Esophagus squamous epithelium (tissue), 5 donors: ENCODE measurements around the gene ORC3. TPM values are rescaled to one million over a fixed set of nuclear protein-coding genes. Genes with fewer than 3 reads are reported as not detected.
"Not testable (repeated sequence)": the region's sequence is repeated elsewhere in the genome, so short reads cannot be mapped to it uniquely, and the experiment has no call there.

Experiments
- DNase-seq: peaks from one replicate; lab custom pipeline; 2025; lab: John Stamatoyannopoulos, UW
- H3K27ac ChIP-seq, 4 donors: fragments of 200-600 bp; sonication (generic); one replicate each; pipeline ENCODE4 v1.5.1; 2016 to 2019; ENCODE audit warnings: mild to moderate bottlenecking in 1 of 4
- H3K27me3 ChIP-seq, 4 donors: fragments of 200-600 bp; sonication (generic); 1 replicate in 3 of 4; 2 replicates in 1 of 4; pipeline versions ENCODE4 v1.5.1 to v1.6.0; 2017 to 2021; ENCODE audit warnings: antibody characterized with exemption in 1 of 4
- H3K36me3 ChIP-seq, 3 donors: fragments of 200-600 bp; sonication (generic); one replicate each; pipeline ENCODE4 v1.5.1; 2016 to 2019
- H3K4me1 ChIP-seq, 3 donors: fragments of 200-600 bp; sonication (generic); one replicate each; pipeline ENCODE4 v1.5.1; 2017 to 2019
- H3K4me3 ChIP-seq, 4 donors: fragments of 200-600 bp; sonication (generic); 1 replicate in 3 of 4; 2 replicates in 1 of 4; pipeline ENCODE4 v1.5.1; 2016 to 2019; ENCODE audit warnings: mild to moderate bottlenecking in 2 of 4, moderate library complexity in 1 of 4
- H3K9me3 ChIP-seq, 3 donors: fragments of 200-600 bp; sonication (generic); one replicate each; pipeline ENCODE4 v1.5.1; 2016 to 2019
- POLR2A ChIP-seq, 4 donors: fragments of 450-650 bp; IDR thresholded peaks; one replicate each; pipeline ENCODE4 v1.6.1; 2017; ENCODE audit warnings: antibody characterized with exemption in 4 of 4, mild to moderate bottlenecking in 4 of 4, moderate library complexity in 3 of 4
- WGBS, 2 donors: methylation state at CpG; one replicate each; pipeline ENCODE4 v1.1.5; 2018; 5-methylcytosine and 5-hydroxymethylcytosine counted together
- intact Hi-C: fragments of 100-400 bp; cut with DNase I; formaldehyde crosslinking; loops from one replicate; pipeline ENCODE4 v1.15.0; 2022
- total RNA-seq, 4 donors: library from RNA; depleted of rRNA; stranded (reverse); fragments of >200 nt; gene quantifications; one replicate each; pipeline ENCODE4 v1.1.0, GENCODE V29; 2016
- TF ChIP-seq, protein P1 (sequence below), 6 experiments: fragments of 450-650 bp in 4 of 6; fragments of 200-600 bp in 2 of 6; sonication (generic) in 2 of 6; IDR thresholded peaks; one replicate each; pipeline ENCODE4 v1.5.1; 2016 to 2019; ENCODE audit warnings: antibody characterized with exemption in 6 of 6, mild to moderate bottlenecking in 4 of 6, moderate library complexity in 4 of 6
- donor health status: DM: yes; HTN: yes; CAD: no.

Gene ORC3
- total RNA-seq, 4 donors from 2014 or later, result 8.6 to 15.4 (median 12.7) TPM

DNA sequence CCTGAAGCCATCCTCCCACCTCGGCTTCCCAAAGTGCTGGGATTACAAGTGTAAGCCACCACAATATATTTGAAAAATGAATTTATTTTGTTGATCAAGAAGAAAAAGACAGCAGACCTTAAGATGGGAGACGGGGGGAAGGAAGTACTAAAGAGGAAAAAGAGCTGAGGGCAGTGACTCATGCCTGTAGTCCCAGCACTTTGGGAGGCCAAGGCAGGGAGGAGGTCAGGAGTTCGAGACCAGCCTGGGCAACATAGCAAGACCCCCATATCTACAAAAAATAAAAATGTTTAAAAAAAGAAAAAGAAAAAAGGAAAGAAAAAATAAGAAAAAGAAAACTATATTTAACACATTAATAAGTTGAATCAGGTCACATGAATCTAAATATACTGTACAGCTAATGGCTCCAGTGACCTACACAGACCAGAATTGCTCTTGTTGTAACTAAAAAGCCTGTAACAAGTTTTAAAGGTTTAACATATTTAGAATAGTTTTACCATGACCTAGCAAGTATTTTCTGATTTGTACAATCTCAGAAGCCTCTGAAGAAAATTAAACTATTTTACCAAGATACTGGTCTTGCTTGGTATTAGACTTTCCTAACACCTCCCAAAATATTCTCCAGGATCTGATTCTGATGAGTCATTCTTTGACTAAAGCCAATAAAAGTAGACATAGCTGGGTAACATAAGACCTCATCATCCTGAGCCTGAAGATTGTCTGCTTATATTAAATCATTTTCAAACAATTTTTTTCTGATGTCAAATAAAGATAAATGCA is 116.4 kb downstream of the ORC3 start:
- no peak overlapping the region for H3K27ac ChIP-seq
- intact Hi-C loops, result no loop called here
- 79 to 82% methylated on average over 3 of the region's 3 CpGs for WGBS, 2 donors
- H3K4me3 ChIP-seq, result no peak overlapping the region
- no peaks in the 10 kb centered on the region for H3K27me3 ChIP-seq
- no peaks in the 10 kb centered on the region for H3K36me3 ChIP-seq
- TF ChIP-seq POLR2A (IDR thresholded peaks at IDR 0.05), result no peak
- TF ChIP-seq, protein P1, sequence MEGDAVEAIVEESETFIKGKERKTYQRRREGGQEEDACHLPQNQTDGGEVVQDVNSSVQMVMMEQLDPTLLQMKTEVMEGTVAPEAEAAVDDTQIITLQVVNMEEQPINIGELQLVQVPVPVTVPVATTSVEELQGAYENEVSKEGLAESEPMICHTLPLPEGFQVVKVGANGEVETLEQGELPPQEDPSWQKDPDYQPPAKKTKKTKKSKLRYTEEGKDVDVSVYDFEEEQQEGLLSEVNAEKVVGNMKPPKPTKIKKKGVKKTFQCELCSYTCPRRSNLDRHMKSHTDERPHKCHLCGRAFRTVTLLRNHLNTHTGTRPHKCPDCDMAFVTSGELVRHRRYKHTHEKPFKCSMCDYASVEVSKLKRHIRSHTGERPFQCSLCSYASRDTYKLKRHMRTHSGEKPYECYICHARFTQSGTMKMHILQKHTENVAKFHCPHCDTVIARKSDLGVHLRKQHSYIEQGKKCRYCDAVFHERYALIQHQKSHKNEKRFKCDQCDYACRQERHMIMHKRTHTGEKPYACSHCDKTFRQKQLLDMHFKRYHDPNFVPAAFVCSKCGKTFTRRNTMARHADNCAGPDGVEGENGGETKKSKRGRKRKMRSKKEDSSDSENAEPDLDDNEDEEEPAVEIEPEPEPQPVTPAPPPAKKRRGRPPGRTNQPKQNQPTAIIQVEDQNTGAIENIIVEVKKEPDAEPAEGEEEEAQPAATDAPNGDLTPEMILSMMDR (IDR thresholded peaks at IDR 0.05), result no peak
- DNase-seq, result no peak
- peaks cover 0 to 7% (median 4%) of the 10 kb centered on the region in 3 donors for H3K4me1 ChIP-seq
- no peaks in the 10 kb centered on the region for H3K9me3 ChIP-seq

DNA sequence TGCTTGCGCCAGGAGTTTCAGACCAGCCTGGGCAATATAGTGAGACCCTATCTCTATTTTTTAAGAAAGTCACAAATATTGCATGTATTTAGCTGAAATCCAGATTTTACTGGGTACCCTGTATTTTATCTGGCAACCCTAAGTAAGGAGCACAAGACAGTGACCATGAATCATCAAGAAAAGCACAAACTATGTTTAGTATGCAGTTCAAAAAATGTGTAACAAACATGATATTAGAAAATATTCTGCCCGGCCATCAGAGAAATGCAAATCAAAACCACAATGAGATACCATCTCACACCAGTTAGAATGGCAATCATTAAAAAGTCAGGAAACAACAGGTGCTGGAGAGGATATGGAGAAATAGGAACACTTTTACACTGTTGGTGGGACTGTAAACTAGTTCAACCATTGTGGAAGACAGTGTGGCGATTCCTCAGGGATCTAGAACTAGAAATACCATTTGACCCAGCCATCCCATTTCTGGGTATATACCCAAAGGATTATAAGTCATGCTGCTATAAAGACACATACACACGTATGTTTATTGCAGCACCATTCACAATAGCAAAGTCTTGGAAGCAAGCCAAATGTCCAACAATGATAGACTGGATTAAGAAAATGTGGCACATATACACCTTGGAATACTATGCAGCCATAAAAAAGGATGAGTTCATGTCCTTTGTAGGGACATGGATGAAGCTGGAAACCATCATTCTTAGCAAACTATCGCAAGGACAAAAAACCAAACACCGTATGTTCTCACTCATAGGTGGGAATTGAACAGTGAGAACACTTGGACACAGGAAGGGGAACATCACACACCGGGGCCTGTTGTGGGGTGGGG is 118.9 kb downstream of the ORC3 start:
- 66 to 88% methylated on average over 4 to 7 of the region's 7 CpGs for WGBS, 2 donors
- H3K4me1 ChIP-seq, H3K27me3 ChIP-seq, H3K4me3 ChIP-seq, H3K36me3 ChIP-seq, H3K27ac ChIP-seq, H3K9me3 ChIP-seq, DNase-seq, intact Hi-C loops: not testable (repeated sequence)

DNA sequence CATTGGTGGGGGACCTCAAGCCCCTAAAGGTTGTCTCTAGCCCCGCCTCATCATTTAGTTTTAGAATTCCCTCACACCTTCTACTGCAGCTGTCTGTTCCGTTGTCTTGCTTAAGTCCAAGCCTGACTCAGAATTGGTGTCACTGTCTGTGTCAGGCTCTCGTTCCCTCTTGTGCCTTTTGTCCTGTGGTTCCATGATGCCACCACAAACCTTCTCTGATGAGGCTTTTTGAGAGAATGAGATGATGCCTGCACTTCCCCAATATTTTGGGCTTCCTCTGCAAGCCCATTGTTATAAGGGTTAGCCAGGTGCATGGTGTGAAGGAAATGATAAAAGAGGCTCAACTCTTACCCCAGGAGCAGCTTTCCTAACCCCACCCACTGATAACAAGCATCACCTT is 120.2 kb downstream of the ORC3 start:
- no peak overlapping the region for H3K27ac ChIP-seq
- intact Hi-C loops, result no loop called here
- 63 to 65% methylated on average over 3 of the region's 3 CpGs for WGBS, 2 donors
- TF ChIP-seq POLR2A (IDR thresholded peaks at IDR 0.05), result no peak
- TF ChIP-seq, protein P1 (IDR thresholded peaks at IDR 0.05), result no peak
- H3K36me3 ChIP-seq, result no peaks in the 10 kb centered on the region
- no peaks in the 10 kb centered on the region for H3K27me3 ChIP-seq
- H3K9me3 ChIP-seq, result no peaks in the 10 kb centered on the region
- no peak overlapping the region for H3K4me3 ChIP-seq
- H3K4me1 ChIP-seq, result peaks cover 0 to 13% (median 0%) of the 10 kb centered on the region in 3 donors
- DNase-seq, result no peak

DNA sequence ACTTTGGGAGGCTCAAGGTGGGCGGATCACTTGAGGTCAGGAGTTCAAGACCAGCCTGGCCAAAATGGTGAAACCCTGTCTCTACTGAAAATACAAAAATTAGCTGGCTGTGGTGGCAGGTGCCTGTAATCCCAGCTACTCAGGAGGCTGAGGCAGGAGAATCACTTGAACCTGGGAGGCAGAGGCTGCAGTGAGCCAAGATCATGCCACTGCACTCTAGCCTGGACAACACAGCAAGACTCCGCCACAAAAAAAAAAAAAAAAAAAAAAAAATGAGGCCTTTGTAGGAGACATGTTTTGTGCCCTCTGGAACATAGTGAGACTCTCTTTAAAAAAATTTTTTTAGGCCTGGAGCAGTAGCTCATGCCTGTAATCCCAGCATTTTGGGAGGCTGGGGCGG is 122.8 kb downstream of the ORC3 start:
- 88 to 92% methylated on average over 2 of the region's 3 CpGs for WGBS, 2 donors
- DNase-seq, H3K27me3 ChIP-seq, H3K36me3 ChIP-seq, H3K4me3 ChIP-seq, H3K9me3 ChIP-seq, H3K27ac ChIP-seq, intact Hi-C loops: not testable (repeated sequence)
- peaks cover 0 to 25% (median 0%) of the 10 kb centered on the region in 3 donors for H3K4me1 ChIP-seq

DNA sequence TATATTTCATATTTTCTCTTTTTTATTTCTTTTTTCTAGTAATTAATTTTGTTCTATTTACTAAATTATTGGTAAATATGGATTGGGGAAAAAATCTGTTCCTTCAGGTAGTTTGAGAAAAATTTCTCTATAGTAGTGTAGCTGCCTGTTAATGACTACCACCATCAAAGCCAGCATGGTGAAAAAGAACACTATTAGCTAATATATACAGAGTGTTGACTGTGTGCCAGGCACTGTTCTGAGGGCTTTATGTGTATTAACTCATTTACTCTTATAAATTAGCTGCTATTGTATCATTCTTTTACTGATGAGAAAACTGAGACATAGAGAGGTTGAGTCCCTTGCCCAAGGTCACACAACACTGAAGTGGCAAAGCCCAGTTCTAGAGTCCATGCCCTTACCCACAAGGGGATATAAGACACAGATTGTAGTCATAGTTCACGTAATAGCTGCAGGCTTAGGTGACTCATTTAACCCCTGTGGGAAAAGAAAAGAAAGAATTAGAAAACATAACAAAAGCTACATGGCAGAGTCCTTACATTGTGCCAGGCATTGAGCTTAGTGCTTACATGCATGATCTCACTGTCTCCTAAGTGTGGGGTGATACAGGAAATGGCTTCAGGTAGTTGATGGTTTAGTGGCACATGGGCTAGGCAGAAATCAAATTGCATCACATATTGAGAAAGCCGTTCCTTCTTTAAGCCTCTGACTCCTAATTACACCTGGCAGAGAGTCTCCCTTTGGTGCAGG is 124.3 kb downstream of the ORC3 start:
- no peak for DNase-seq
- no peaks in the 10 kb centered on the region for H3K36me3 ChIP-seq
- 11 to 33% methylated on average over 2 of the region's 2 CpGs for WGBS, 2 donors
- intact Hi-C loops, result no loop called here
- no peaks in the 10 kb centered on the region for H3K9me3 ChIP-seq
- H3K27me3 ChIP-seq, result no peaks in the 10 kb centered on the region
- H3K4me3 ChIP-seq, result no peak overlapping the region
- peaks cover 5 to 40% (median 8%) of the 10 kb centered on the region in 3 donors for H3K4me1 ChIP-seq
- peak overlapping the region in 3 of 4 donors; percentile 19 to 61 (median 27) for H3K27ac ChIP-seq
- TF ChIP-seq, protein P1 (IDR thresholded peaks at IDR 0.05), result no peak
- TF ChIP-seq POLR2A (IDR thresholded peaks at IDR 0.05), result no peak

Other genes starting within 250 kb of the ORC3 start
- 1 to 10 TPM in 2 of 4 donors, under 1 TPM in 2; 0.35 to 3.1 (median 1.2) TPM for gene C6orf163, start 245.3 kb upstream of the ORC3 start, total RNA-seq
- gene CFAP206, start 182.2 kb upstream of the ORC3 start, total RNA-seq, result under 1 TPM in 1 of 4 donors, not detected in 3; 0.26 TPM
- gene SLC35A1, start 117.2 kb upstream of the ORC3 start, total RNA-seq, result 10 to 100 TPM in 2 of 4 donors, 1 to 10 TPM in 2; 8.3 to 12.8 (median 10.9) TPM
- 10 to 100 TPM in 3 of 4 donors, 1 to 10 TPM in 1; 9.6 to 24.1 (median 21.9) TPM for gene RARS2, start 148 bp upstream of the ORC3 start, total RNA-seq
- gene AKIRIN2, start 112.1 kb downstream of the ORC3 start, total RNA-seq, result 10 to 100 TPM; 13.8 to 36.7 (median 25.4) TPM